HG02870 (cell line): ENCODE data around the gene PPIA.
A peak's percentile ranks its signal among the peaks of the same experiment; 100 is the strongest.
"Not testable (repeated sequence)": the region's sequence is repeated elsewhere in the genome, so short reads cannot be mapped to it uniquely, and the experiment has no call there.

Source experiments
- ATAC-seq: cut with Tn5 transposase; IDR thresholded peaks from one replicate; pipeline ENCODE4 v1.9.1; 2021; ENCODE audit warnings: mild to moderate bottlenecking, moderate library complexity; ENCODE audit not compliant: unreplicated experiment

The PPIA gene

GRCh38 chr7:44784364-44784763 lies 12.1 kb upstream of the PPIA start:
- ATAC-seq: no peak

- ATAC-seq: not testable (repeated sequence)
Measured at GRCh38 chr7:44785218-44785617, 11.3 kb upstream of the PPIA start.

GRCh38 chr7:44787041-44787440 lies 9.4 kb upstream of the PPIA start:
- ATAC-seq: no peak

- ATAC-seq: no peak
Measured at GRCh38 chr7:44787762-44788161, 8.7 kb upstream of the PPIA start.

- ATAC-seq: no peak
Measured at GRCh38 chr7:44789990-44790389, 6.5 kb upstream of the PPIA start.

GRCh38 chr7:44791278-44792219 lies 4.9 kb upstream of the PPIA start:
- ATAC-seq: no peak

GRCh38 chr7:44793919-44794318 lies 2.6 kb upstream of the PPIA start:
- no peak for ATAC-seq

GRCh38 chr7:44794331-44794730 lies 2.1 kb upstream of the PPIA start:
- ATAC-seq: no peak

- ATAC-seq: peak; percentile 8
Measured at GRCh38 chr7:44796034-44796503, 412 bp upstream of the PPIA start.

GRCh38 chr7:44797329-44798258 lies 1.1 kb downstream of the PPIA start:
- ATAC-seq: peak; percentile 38

GRCh38 chr7:44798649-44799305 lies 2.3 kb downstream of the PPIA start:
- ATAC-seq: no peak

- no peak for ATAC-seq
Measured at GRCh38 chr7:44799939-44800338, 3.5 kb downstream of the PPIA start.

GRCh38 chr7:44801890-44802289 lies 5.4 kb downstream of the PPIA start:
- no peak for ATAC-seq

GRCh38 chr7:44802418-44803025 lies 6.0 kb downstream of the PPIA start:
- no peak for ATAC-seq

- not testable (repeated sequence) for ATAC-seq
Measured at GRCh38 chr7:44803828-44804519, 7.5 kb downstream of the PPIA start.

- no peak for ATAC-seq
Measured at GRCh38 chr7:44805950-44806349, 9.5 kb downstream of the PPIA start.

GRCh38 chr7:44808914-44809393 lies 12.5 kb downstream of the PPIA start:
- no peak for ATAC-seq

GRCh38 chr7:44811093-44811492 lies 14.6 kb downstream of the PPIA start:
- ATAC-seq: no peak

- ATAC-seq: no peak
Measured at GRCh38 chr7:44811571-44811970, 15.1 kb downstream of the PPIA start.

GRCh38 chr7:44814919-44815318 lies 18.4 kb downstream of the PPIA start:
- no peak for ATAC-seq
